Endothelial cell of umbilical vein (primary cell): ENCODE measurements around the gene KRT3. TPM values are rescaled to one million over a fixed set of nuclear protein-coding genes. Genes with fewer than 3 reads are reported as not detected.

Source experiments
- BruUV-seq: library from RNA; stranded (reverse); fragments of 400-500 nt; replicated peaks from 2 replicates; lab custom pipeline; 2021; lab: Mats Ljungman, UMichigan
- CTCF ChIA-PET: fragments of 300-600, 350-600 bp; sonication (Branson Sonifier 250); formaldehyde crosslinking; loops from one replicate; lab custom pipeline; 2021; ENCODE audit warnings: antibody characterized with exemption, inconsistent platforms; lab: Charles Lee
- POLR2A ChIA-PET: fragments of 300-600, 350-600 bp; sonication (Branson Sonifier 250); formaldehyde crosslinking; loops from one replicate; lab custom pipeline; 2021; ENCODE audit warnings: antibody characterized with exemption, inconsistent platforms; lab: Charles Lee
- DNase-seq: peaks from one replicate; pipeline ENCODE4 v3.0.0-alpha.2; 2011; ENCODE audit warnings: low read depth, low spot score
- FAIRE-seq: peaks from 2 replicates; lab custom pipeline; 2011; peaks lifted over from hg19 to GRCh38; lab: Jason Lieb, UNC
- H2AFZ ChIP-seq: 2 replicates; pipeline ENCODE4 v1.6.0; 2012; ENCODE audit warnings: low read depth, low read length, control low read depth, inconsistent platforms
- H3K27ac ChIP-seq: 2 replicates; pipeline ENCODE4 v1.5.1; 2011; ENCODE audit warnings: low read depth, mild to moderate bottlenecking, control low read depth, low read length, moderate library complexity; ENCODE audit not compliant: insufficient read depth
- H3K27me3 ChIP-seq, 2 experiments: 2 replicates each; pipeline versions ENCODE4 v1.6.0 to v1.6.1; 2011; ENCODE audit warnings: low read length in 2 of 2, mixed read lengths in 1 of 2; ENCODE audit not compliant: control insufficient read depth in 2 of 2, insufficient read depth in 2 of 2
- H3K36me3 ChIP-seq, 2 experiments: 2 replicates in 1 of 2; 3 replicates in 1 of 2; pipeline ENCODE4 v1.5.1; 2011; ENCODE audit warnings: low read length in 2 of 2, mild to moderate bottlenecking in 1 of 2, moderate library complexity in 1 of 2; ENCODE audit not compliant: control insufficient read depth in 2 of 2, insufficient read depth in 2 of 2; ENCODE audit errors: extremely low read depth in 1 of 2
- H3K4me1 ChIP-seq: 3 replicates; pipeline ENCODE4 v1.5.1; 2011; ENCODE audit warnings: mild to moderate bottlenecking, low read length; ENCODE audit not compliant: control insufficient read depth, insufficient read depth; ENCODE audit errors: extremely low read depth
- H3K4me2 ChIP-seq: 2 replicates; pipeline ENCODE4 v1.6.1; 2011; ENCODE audit warnings: low read length, control low read depth, mixed read lengths; ENCODE audit not compliant: insufficient read depth
- H3K4me3 ChIP-seq, 3 experiments: fragments of 200-600 bp in 1 of 3; sonication (generic), shearing (Covaris generic) in 1 of 3; replicated peaks in 1 of 3; 2 replicates each; pipeline ENCODE4 v1.5.1; 2011 to 2016; ENCODE audit warnings: control low read depth in 3 of 3, low read length in 3 of 3, mild to moderate bottlenecking in 2 of 3, inconsistent platforms in 1 of 3, low read depth in 1 of 3, moderate library complexity in 1 of 3; ENCODE audit not compliant: insufficient read depth in 1 of 3
- H3K79me2 ChIP-seq: 2 replicates; pipeline ENCODE4 v1.6.0; 2012; ENCODE audit warnings: low read length, inconsistent platforms; ENCODE audit not compliant: control insufficient read depth, insufficient read depth
- H3K9ac ChIP-seq: replicated peaks from 2 replicates; pipeline ENCODE3; 2011; ENCODE audit warnings: low read length, control low read depth; ENCODE audit not compliant: insufficient read depth; ENCODE audit errors: extremely low read depth
- H3K9me1 ChIP-seq: replicated peaks from 3 replicates; pipeline ENCODE4 v1.6.0; 2011; ENCODE audit warnings: mild to moderate bottlenecking, low read length; ENCODE audit not compliant: control insufficient read depth, insufficient read depth; ENCODE audit errors: extremely low read depth
- H3K9me3 ChIP-seq: replicated peaks from 2 replicates; pipeline ENCODE4 v1.5.1; 2012; ENCODE audit warnings: low read length, inconsistent platforms; ENCODE audit not compliant: control insufficient read depth, insufficient read depth
- H4K20me1 ChIP-seq: replicated peaks from 2 replicates; pipeline ENCODE3; 2011; ENCODE audit warnings: mild to moderate bottlenecking, low read length; ENCODE audit not compliant: control insufficient read depth, insufficient read depth; ENCODE audit errors: extremely low read depth
- EZH2 ChIP-seq: IDR thresholded peaks from 2 replicates; pipeline ENCODE4 v1.6.1; 2012; ENCODE audit warnings: borderline replicate concordance, low read depth, mild to moderate bottlenecking, moderate library complexity, low read length, inconsistent platforms; ENCODE audit not compliant: severe bottlenecking
- FOS ChIP-seq: IDR thresholded peaks from 2 replicates; pipeline ENCODE4 v1.6.1; 2011; ENCODE audit warnings: mild to moderate bottlenecking, low read length, moderate library complexity, borderline replicate concordance; ENCODE audit not compliant: insufficient read depth
- GATA2 ChIP-seq: IDR thresholded peaks from 2 replicates; pipeline ENCODE4 v1.7.0; 2011; ENCODE audit warnings: low read depth, mild to moderate bottlenecking, moderate library complexity, mixed read lengths, low read length; ENCODE audit not compliant: insufficient read length, insufficient read depth
- JUN ChIP-seq: IDR thresholded peaks from 2 replicates; pipeline ENCODE4 v1.6.1; 2011; ENCODE audit warnings: borderline replicate concordance, low read depth; ENCODE audit not compliant: insufficient read length, insufficient read depth
- MAX ChIP-seq: IDR thresholded peaks from 2 replicates; pipeline ENCODE4 v1.6.1; 2011; ENCODE audit not compliant: insufficient read depth, insufficient read length
- MYC ChIP-seq: IDR thresholded peaks from one replicate; pipeline ENCODE4 v1.6.1; 2011; ENCODE audit warnings: mild to moderate bottlenecking, low read depth, low read length
- POLR2A ChIP-seq: IDR thresholded peaks from 2 replicates; pipeline ENCODE4 v1.6.1; 2012; ENCODE audit warnings: low read depth, mild to moderate bottlenecking, control low read depth, low read length
- POLR2AphosphoS5 ChIP-seq: IDR thresholded peaks from 2 replicates; pipeline ENCODE4 v1.6.1; 2012; ENCODE audit warnings: low read depth, mild to moderate bottlenecking, control low read depth, low read length, moderate library complexity; ENCODE audit not compliant: insufficient read depth
- dilution Hi-C: fragments of 300-500 bp; cut with MboI; formaldehyde crosslinking; loops from one replicate; pipeline ENCODE4 v1.15.0; 2019; ENCODE audit warnings: low sequenced_read_pairs; ENCODE audit not compliant: extremely low pct_ligation_motif_present
- intact Hi-C: fragments of 100-400 bp; cut with micrococcal nuclease; formaldehyde crosslinking; loops from one replicate; pipeline ENCODE4 v1.10.0; 2022
- polyA plus RNA-seq, 4 experiments: library from polyadenylated mRNA; depleted of rRNA in 3 of 4; stranded (reverse) in 3 of 4; unstranded in 1 of 4; fragments of >200 nt; gene quantifications; 2 replicates each; pipeline versions ENCODE4 v1.2.1 to v1.2.3, GENCODE V29; 2011 to 2012; ENCODE audit warnings: missing spikeins in 1 of 4
- total RNA-seq: library from RNA; stranded (reverse); gene quantifications from 2 replicates; pipeline ENCODE4 v1.2.3, GENCODE V29; 2021
- TF ChIP-seq, protein P1 (sequence below), 2 donors: IDR thresholded peaks; 1 replicate in 1 of 2; 2 replicates in 1 of 2; pipeline ENCODE4 v1.5.1; 2011; ENCODE audit warnings: low read length in 2 of 2, mild to moderate bottlenecking in 2 of 2, moderate library complexity in 2 of 2, control low read depth in 1 of 2, inconsistent platforms in 1 of 2, low read depth in 1 of 2; ENCODE audit not compliant: insufficient read depth in 1 of 2; ENCODE audit errors: extremely low read depth in 1 of 2

The KRT3 gene
- total and polyA plus RNA-seq, 2 donors (not counting 3 experiments of a cell fraction or from before 2014, with no cell fraction given) = not detected

GRCh38 chr12:52815676-52816588 is 20.0 kb upstream of the KRT3 start:
- dilution Hi-C loops (no loop called here), intact Hi-C loops (no loop called here)
- Histone ChIP-seq H3K27me3 (peaks cover 0 to 1% of the 10 kb centered on the region in 2 experiments), H3K4me1 (no peaks in the 10 kb centered on the region), H3K9me1 (no peaks in the 10 kb centered on the region), H4K20me1 (no peaks in the 10 kb centered on the region), H3K79me2 (no peaks in the 10 kb centered on the region), H3K27ac (no peak overlapping the region), H3K4me3 (no peak overlapping the region), H3K4me2 (no peak overlapping the region), H3K9me3 (no peaks in the 10 kb centered on the region), H3K9ac (no peak overlapping the region), H3K36me3 (no peaks in the 10 kb centered on the region), H2AFZ (no peak overlapping the region)
- BruUV-seq = no TSS peak
- CTCF ChIA-PET = interaction anchor here (1.5 kb wide), 1 partner anchor 50 kb away, joined by 3 read pairs; no protein-coding TSS in a partner anchor
- TF ChIP-seq POLR2A (no peak), JUN (no peak), GATA2 (no peak), EZH2 (no peak), MAX (no peak), MYC (no peak), POLR2AphosphoS5 (no peak), FOS (no peak)
- TF ChIP-seq, protein P1, sequence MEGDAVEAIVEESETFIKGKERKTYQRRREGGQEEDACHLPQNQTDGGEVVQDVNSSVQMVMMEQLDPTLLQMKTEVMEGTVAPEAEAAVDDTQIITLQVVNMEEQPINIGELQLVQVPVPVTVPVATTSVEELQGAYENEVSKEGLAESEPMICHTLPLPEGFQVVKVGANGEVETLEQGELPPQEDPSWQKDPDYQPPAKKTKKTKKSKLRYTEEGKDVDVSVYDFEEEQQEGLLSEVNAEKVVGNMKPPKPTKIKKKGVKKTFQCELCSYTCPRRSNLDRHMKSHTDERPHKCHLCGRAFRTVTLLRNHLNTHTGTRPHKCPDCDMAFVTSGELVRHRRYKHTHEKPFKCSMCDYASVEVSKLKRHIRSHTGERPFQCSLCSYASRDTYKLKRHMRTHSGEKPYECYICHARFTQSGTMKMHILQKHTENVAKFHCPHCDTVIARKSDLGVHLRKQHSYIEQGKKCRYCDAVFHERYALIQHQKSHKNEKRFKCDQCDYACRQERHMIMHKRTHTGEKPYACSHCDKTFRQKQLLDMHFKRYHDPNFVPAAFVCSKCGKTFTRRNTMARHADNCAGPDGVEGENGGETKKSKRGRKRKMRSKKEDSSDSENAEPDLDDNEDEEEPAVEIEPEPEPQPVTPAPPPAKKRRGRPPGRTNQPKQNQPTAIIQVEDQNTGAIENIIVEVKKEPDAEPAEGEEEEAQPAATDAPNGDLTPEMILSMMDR (IDR thresholded peaks at IDR 0.05; ENCODE audit: extremely low read depth in 1 of 2, insufficient read depth in 1 of 2, low read depth in 1 of 2, low read length in 2 of 2) = no peak
- FAIRE-seq (no peak), DNase-seq (no peak)
- POLR2A ChIA-PET = no interaction called here
